OCI-LY1 (cell line): ENCODE results near the gene WNT2B.

ENCODE experiments used
- H2AFZ ChIP-seq: fragments of 200-600 bp; sonication (generic), shearing (Covaris generic); 2 replicates; pipeline ENCODE4 v1.6.0; 2014; ENCODE audit warnings: antibody characterized with exemption, mild to moderate bottlenecking, low read length
- H3F3A ChIP-seq: fragments of 200-600 bp; sonication (generic), shearing (Covaris generic); 2 replicates; pipeline ENCODE4 v1.6.0; 2014; ENCODE audit warnings: mild to moderate bottlenecking, antibody characterized with exemption, low read length, moderate library complexity; ENCODE audit not compliant: insufficient read depth
- H3K27ac ChIP-seq: fragments of 200-600 bp; sonication (generic); 2 replicates; pipeline ENCODE4 v1.5.1; 2014; ENCODE audit warnings: low read length, mixed run types, mild to moderate bottlenecking, low read depth; ENCODE audit not compliant: poor library complexity, severe bottlenecking
- H3K27me3 ChIP-seq: fragments of 200-600 bp; sonication (generic); 2 replicates; pipeline ENCODE4 v1.6.0; 2014; ENCODE audit warnings: antibody characterized with exemption, mild to moderate bottlenecking, low read length, moderate library complexity; ENCODE audit not compliant: insufficient read depth
- H3K36me3 ChIP-seq: fragments of 200-600 bp; sonication (generic); 2 replicates; pipeline ENCODE4 v1.6.1; 2014; ENCODE audit warnings: mild to moderate bottlenecking, antibody characterized with exemption, low read length, moderate library complexity, mixed read lengths; ENCODE audit not compliant: insufficient read depth
- H3K4me1 ChIP-seq: fragments of 200-600 bp; sonication (generic); 2 replicates; pipeline ENCODE4 v1.5.1; 2014; ENCODE audit warnings: mild to moderate bottlenecking, low read length, moderate library complexity; ENCODE audit not compliant: insufficient read depth, severe bottlenecking
- H3K4me2 ChIP-seq: fragments of 200-600 bp; sonication (generic), shearing (Covaris generic); 2 replicates; pipeline ENCODE4 v1.6.1; 2014; ENCODE audit warnings: low read length
- H3K4me3 ChIP-seq: fragments of 200-600 bp; sonication (generic); 2 replicates; pipeline ENCODE4 v1.5.1; 2014; ENCODE audit warnings: low read length, low read depth, mild to moderate bottlenecking, mixed read lengths; ENCODE audit not compliant: poor library complexity, severe bottlenecking
- H3K79me2 ChIP-seq: fragments of 200-600 bp; shearing (Covaris generic); 2 replicates; pipeline ENCODE4 v1.6.1; 2016; ENCODE audit warnings: mixed run types, low read length, mixed read lengths; ENCODE audit not compliant: insufficient read depth
- H3K9ac ChIP-seq: fragments of 200-600 bp; sonication (generic), shearing (Covaris generic); 2 replicates; pipeline ENCODE4 v1.6.1; 2014; ENCODE audit warnings: mild to moderate bottlenecking, low read length, mixed read lengths
- H3K9me2 ChIP-seq: fragments of 200-600 bp; sonication (generic), shearing (Covaris generic); 2 replicates; pipeline ENCODE4 v1.6.1; 2014; ENCODE audit warnings: low read depth, mild to moderate bottlenecking, low read length, mixed read lengths
- H3K9me3 ChIP-seq: fragments of 200-600 bp; shearing (Covaris generic); 2 replicates; pipeline ENCODE4 v1.6.1; 2014; ENCODE audit warnings: low read length, mixed read lengths
- H4K20me1 ChIP-seq: fragments of 200-600 bp; sonication (generic), shearing (Covaris generic); 2 replicates; pipeline ENCODE4 v1.6.0; 2016; ENCODE audit warnings: mild to moderate bottlenecking, low read length; ENCODE audit not compliant: insufficient read depth
- EZH2 ChIP-seq: fragments of 200-600 bp; sonication (generic), shearing (Covaris generic); IDR thresholded peaks from 2 replicates; pipeline ENCODE4 v1.8.0; 2017; ENCODE audit warnings: borderline replicate concordance, mixed run types, mild to moderate bottlenecking, antibody characterized with exemption, low read length, moderate library complexity, mixed read lengths
- TF ChIP-seq, protein P1 (sequence below): fragments of 200-600 bp; sonication (generic), shearing (Covaris generic); IDR thresholded peaks from 2 replicates; pipeline ENCODE4 v1.5.1; 2017; ENCODE audit warnings: mild to moderate bottlenecking, antibody characterized with exemption, low read length, moderate library complexity, mixed read lengths

Gene WNT2B

DNA sequence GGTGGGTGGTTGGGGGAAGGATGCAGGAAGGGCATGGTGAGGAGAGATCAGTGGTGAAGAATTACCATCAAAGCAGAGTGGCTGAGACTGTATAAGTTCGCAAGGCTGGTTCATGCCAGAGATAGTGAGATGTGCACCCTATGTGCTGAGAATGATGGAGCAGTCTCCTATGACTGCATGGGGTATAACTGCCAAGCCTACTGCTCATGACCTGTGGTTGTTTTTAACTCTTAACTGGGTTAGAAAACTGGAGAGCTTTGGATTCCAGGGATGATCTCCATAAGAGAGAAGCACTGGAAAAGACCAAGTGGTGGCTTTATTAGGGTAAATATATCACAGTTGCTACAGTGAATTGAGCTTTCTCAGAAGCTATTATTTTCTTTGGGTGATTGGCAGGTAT, 16.2 kb downstream of the WNT2B start:
- Histone ChIP-seq H3K27ac (no peak overlapping the region), H3K9ac (no peak overlapping the region), H3K27me3 (no peaks in the 10 kb centered on the region)

DNA sequence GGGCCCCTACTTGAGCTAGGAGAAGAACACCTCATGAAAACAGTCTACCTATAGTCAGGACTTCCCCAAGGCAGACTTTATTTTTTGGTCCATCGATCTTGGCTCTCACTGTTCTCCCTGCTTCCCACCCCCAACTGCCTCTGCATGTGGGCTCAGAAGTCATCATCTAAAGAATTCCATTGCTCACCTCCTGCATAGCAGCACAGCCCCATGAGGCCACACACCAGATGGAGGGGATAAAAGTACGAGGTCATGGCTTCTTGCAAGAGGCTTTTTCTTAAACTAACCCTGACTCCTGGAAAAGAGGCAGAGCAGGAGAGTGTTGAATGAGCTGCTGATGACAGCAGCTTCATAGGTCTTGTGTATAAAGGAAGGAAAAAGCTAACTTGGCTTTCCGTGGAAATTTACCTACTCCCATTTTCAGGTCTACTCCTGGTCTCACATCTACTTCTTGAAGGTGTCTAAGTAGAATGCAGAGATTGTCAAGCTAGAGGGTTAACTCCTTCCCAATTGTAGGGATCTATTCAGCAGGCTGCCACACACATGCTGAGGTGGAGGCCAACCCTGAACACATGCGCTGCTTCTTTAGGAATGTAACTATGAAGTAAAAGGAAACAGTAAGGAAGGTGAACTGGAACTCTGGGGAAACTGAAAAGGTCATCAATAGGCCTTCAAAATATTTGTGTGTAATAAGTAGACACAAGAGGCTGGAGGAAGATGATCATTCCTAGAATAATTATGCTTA, 18.7 kb downstream of the WNT2B start:
- Histone ChIP-seq H3K4me3 (no peak overlapping the region), H3K9me2 (no peaks in the 10 kb centered on the region), H3K4me2 (no peak overlapping the region), H3K36me3 (no peaks in the 10 kb centered on the region), H3K9me3 (no peaks in the 10 kb centered on the region), H4K20me1 (no peaks in the 10 kb centered on the region), H3K4me1 (no peaks in the 10 kb centered on the region), H3K9ac (no peak overlapping the region), H2AFZ (no peak overlapping the region), H3K27ac (no peak overlapping the region), H3K79me2 (no peaks in the 10 kb centered on the region), H3F3A (no peaks in the 10 kb centered on the region), H3K27me3 (no peaks in the 10 kb centered on the region)
- TF ChIP-seq, protein P1, sequence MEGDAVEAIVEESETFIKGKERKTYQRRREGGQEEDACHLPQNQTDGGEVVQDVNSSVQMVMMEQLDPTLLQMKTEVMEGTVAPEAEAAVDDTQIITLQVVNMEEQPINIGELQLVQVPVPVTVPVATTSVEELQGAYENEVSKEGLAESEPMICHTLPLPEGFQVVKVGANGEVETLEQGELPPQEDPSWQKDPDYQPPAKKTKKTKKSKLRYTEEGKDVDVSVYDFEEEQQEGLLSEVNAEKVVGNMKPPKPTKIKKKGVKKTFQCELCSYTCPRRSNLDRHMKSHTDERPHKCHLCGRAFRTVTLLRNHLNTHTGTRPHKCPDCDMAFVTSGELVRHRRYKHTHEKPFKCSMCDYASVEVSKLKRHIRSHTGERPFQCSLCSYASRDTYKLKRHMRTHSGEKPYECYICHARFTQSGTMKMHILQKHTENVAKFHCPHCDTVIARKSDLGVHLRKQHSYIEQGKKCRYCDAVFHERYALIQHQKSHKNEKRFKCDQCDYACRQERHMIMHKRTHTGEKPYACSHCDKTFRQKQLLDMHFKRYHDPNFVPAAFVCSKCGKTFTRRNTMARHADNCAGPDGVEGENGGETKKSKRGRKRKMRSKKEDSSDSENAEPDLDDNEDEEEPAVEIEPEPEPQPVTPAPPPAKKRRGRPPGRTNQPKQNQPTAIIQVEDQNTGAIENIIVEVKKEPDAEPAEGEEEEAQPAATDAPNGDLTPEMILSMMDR, result no peak
- no peak for TF ChIP-seq EZH2

More for the DNA sequence above, 16.2 kb downstream of the WNT2B start:
- no peaks in the 10 kb centered on the region for H4K20me1 ChIP-seq
- no peaks in the 10 kb centered on the region for H3K9me2 ChIP-seq
- H3K4me3 ChIP-seq, result no peak overlapping the region
- no peak overlapping the region for H2AFZ ChIP-seq
- TF ChIP-seq, protein P1, result no peak
- no peak for TF ChIP-seq EZH2
- no peaks in the 10 kb centered on the region for H3F3A ChIP-seq
- H3K79me2 ChIP-seq, result no peaks in the 10 kb centered on the region
- H3K4me1 ChIP-seq, result no peaks in the 10 kb centered on the region
- no peak overlapping the region for H3K4me2 ChIP-seq
- H3K36me3 ChIP-seq, result no peaks in the 10 kb centered on the region
- no peaks in the 10 kb centered on the region for H3K9me3 ChIP-seq

DNA sequence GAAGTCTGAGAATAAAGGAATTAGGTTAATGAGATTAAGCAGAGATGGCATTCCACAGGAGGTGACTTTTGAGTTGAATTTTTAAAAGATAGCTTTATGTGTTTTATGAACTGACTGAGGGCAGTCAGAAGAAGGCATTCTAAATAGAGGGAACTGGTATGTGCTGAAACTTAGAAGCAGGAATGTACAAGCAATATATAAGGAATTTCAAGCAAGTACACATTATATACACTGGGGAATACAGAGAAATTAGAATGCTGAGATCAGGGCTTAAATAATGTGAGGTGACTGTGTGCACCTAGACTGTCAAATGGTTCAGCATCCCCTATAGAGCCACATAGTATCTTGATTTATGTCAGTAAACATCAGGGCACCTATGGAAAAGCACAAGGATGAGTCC, 19.3 kb downstream of the WNT2B start:
- Histone ChIP-seq H4K20me1 (no peaks in the 10 kb centered on the region), H3K9me3 (no peaks in the 10 kb centered on the region), H3K4me3 (no peak overlapping the region), H3F3A (no peaks in the 10 kb centered on the region), H3K9ac (no peak overlapping the region), H2AFZ (no peak overlapping the region), H3K4me2 (no peak overlapping the region), H3K79me2 (no peaks in the 10 kb centered on the region), H3K36me3 (no peaks in the 10 kb centered on the region), H3K27me3 (no peaks in the 10 kb centered on the region), H3K4me1 (no peaks in the 10 kb centered on the region), H3K9me2 (no peaks in the 10 kb centered on the region), H3K27ac (no peak overlapping the region)
- no peak for TF ChIP-seq EZH2
- TF ChIP-seq, protein P1, result no peak
